ENCODE results near the gene KIF16B.
"Not testable (repeated sequence)": the region's sequence is repeated elsewhere in the genome, so short reads cannot be mapped to it uniquely, and the experiment has no call there.

KIF16B gene

DNA sequence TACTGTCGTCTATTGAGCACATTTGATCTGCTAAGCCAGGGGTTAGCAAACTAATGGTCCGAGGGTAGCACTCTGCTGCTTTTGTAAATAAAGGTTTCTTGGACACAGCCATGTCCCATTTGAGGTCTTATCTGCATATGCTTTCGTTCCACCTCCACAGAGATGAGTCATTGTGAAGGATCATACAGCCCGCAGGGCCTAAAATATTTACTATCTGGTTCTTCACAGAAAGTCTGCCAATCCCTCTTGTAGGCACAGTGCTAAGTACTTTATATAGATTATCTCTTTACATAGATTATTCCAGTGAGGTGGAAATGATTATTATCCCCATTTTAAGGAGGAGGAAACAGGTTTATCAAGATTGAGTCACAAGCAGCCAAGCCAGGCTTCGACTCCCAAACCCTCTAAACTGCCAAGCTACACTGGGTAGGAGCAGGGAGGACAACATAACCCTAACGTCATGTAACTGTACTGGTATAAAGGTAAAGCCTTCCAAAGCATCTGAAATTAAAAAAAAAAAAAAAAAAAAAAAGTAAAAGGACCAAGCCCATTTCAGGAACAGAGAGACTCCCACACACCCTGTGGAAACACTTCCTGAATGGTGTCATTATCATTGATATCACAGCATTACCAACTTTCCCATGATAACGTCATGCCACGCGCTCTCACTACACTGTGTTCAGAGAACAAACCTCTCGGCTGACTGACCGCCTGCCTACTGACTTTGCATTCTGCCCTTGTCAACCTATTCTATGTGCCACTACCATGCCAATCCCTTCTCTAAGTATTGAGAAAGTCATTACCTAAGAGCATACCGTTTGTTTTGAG lies 101.0 kb downstream of the KIF16B start:
- FAIRE-seq = no peak

DNA sequence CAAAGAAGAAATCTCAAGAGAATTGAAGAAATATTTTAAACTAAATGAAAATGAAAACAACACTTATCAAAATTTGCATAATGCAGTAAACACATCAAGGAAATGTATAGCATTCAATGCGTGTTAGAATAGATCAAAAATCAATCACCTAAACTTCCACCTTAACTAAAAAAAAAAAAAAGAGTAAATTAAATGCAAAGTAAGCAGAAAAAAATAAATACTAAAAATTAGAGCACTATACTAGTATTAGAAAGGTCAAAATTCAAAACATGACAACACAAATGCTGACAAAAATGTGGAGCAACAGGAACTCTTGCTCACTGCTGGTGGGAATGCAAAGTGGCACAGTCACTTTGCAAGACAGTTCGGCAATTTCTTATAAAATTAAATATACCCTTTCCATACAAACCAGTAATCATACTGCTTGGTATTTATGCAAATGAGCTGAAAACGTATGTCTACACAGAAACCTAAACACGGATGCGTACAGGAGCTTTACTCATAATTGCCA lies 103.8 kb downstream of the KIF16B start:
- no peak for FAIRE-seq

DNA sequence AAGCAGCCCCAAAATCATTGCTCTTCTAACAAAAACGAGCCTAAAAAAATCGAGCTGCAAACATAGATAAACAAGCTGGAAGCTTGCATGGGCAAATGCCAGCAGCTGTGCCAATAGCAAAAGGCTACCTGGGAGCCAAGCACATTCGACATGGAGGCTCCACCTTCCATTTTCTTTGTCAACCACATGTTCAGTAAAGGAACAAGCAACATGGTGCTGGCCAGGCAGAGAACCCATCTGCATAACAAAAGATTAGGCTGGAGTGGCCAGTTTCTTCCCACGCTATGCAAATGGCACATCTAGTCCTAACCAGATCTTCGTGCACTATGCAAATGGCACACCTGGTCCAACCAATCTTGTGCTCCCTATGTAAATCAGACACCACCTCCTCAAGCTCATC lies 110.5 kb downstream of the KIF16B start:
- no peak for FAIRE-seq

- FAIRE-seq = no peak
These were observed 114.1 kb downstream of the KIF16B start for GRCh38 chr20:16459019-16459700.

- no peak for FAIRE-seq
These were observed 115.7 kb downstream of the KIF16B start for GRCh38 chr20:16457514-16457913.

DNA sequence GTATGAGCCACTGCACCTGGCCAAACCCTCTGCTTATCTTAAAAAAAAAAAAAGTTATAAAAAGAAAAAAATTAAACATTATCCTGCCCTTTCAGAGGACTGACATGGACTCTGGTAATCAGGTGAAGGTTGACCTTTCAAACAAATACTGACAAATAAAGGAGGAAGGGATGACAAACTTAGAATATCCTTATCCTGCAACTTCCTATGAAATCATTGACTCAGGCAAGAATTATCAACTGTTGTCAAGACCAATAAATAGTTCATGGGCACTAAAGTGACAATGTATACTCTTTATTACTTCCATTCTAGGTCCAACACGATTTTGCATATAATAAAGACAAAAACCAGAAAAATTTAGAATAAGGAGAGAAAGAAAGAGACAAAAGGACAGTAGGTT lies 117.9 kb downstream of the KIF16B start:
- no peak for FAIRE-seq

- no peak for FAIRE-seq
These were observed 121.3 kb downstream of the KIF16B start for GRCh38 chr20:16451982-16452381.

DNA sequence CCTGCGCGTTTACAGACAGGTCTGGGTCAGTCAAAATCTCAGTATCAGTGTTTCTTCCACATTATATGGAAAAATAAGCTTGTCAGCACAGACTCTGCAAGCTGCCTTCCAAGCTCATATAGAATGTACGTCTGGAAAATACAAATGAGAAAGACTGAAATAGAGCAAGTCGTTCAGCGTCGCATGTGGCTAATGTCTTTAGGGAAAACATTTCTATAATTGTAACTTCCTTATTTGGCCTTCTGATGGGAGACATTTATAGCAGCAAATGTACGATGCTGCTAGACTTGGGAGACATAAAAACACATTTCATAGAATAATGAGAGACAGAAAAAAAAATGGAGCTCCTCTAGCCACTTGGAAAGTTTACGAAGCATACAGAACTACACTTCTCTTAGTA lies 122.2 kb downstream of the KIF16B start:
- FAIRE-seq = no peak

- no peak for FAIRE-seq
These were observed 126.3 kb downstream of the KIF16B start for GRCh38 chr20:16446991-16447390.

DNA sequence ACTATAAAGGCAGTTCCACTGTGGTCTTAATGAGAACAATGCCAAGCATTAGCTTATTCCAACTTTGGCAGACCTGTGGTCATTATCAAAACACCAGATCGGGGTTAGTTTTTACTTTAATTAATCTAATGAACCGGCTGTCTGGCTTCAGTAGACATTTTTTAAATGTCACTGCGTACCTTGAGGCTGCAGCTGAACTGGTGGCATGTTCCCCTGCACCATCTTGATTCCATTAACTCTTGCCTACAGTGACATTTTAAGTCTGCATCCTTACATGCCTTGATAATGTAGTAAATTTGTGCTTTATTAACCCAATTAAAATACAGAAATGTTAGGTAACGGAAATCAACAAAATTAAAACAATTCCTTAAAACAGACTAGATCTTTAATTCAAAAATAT lies 127.0 kb downstream of the KIF16B start:
- FAIRE-seq = no peak

- no peak for FAIRE-seq
These were observed 127.8 kb downstream of the KIF16B start for GRCh38 chr20:16445482-16445881.

DNA sequence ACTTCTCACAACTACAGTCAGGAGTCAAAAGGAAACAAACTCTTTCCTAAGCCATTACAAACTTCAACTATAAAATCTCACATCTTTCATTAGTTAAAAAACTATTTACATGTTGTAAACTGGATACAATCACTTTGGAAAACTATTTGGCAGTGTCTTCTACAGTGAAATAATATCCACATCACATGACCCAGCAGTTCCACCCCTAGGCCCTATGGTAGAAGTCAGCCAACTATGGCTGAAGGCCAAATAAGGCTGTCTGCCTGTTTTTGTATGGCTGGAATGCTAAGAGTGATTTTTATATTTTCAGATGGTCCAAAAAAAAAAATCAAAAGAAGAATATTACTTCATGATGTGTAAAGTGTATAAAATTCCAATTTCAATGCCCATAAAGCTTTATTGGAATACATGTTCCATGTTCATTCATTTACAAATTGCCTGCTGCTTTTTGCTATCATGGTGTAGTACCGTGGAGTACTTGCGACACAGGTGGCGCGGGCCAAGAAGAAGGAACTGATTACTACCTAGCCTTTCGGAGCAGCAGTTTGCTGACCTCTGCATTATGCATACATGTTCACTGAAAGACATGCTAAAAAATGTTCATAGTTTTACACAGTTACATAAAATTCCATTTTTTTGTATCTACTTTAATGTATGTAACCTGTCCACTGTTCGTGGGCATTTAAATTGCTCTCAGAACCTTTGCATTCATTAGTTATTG lies 129.0 kb downstream of the KIF16B start:
- FAIRE-seq = no peak

DNA sequence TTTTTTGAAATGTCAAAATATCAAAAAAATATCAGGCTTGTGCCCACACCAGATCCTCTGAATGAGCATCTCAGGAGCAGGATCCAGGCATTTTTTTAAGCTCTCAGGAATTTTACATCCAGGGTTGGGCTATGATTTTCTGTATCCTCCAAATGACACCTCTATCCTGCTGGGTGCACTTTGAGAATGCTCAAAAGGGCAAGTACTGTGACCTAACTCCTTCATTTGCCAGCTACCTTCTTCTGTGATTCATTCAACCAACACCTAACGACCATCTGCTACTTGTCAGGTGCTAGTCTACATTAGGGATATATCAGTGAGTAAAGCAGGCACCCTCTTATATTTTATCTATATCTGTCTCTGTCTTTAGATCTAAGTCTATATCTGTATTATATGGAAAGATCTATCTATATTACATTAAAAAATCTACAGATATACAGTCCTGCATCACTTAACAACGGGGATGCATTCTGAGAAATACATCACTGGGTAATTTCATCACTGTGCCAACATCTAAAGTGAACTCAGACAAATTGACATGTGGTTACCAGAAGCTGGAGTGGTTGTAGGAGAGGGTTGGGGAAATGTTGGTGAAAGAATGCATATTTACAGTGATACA lies 131.6 kb downstream of the KIF16B start:
- FAIRE-seq = no peak

GRCh38 chr20:16440686-16441085 lies 132.6 kb downstream of the KIF16B start:
- no peak for FAIRE-seq

- not testable (repeated sequence) for FAIRE-seq
These were observed 133.7 kb downstream of the KIF16B start for GRCh38 chr20:16439540-16439939.

DNA sequence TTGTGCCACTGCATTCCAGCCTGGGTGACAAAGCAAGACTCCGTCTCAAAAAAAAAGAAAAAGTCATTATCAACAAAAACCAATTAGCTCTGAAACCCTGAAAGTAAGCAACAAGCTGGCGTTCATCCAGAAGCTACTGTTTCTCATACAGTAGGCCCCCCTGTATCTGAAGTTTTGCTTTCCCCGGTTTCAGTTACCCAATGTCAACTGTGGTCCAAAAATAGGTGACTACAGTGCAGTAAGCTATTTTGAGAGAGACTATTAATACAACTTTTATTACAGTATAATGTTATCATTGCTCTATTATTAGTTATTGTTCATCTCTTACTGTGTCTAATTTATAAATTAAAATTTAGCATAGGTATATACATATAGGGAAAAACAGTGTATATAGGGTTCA lies 135.1 kb downstream of the KIF16B start:
- no peak for FAIRE-seq

GRCh38 chr20:16437387-16437996 lies 135.8 kb downstream of the KIF16B start:
- no peak for FAIRE-seq

- FAIRE-seq = peak; percentile 51
These were observed 139.1 kb downstream of the KIF16B start for GRCh38 chr20:16434062-16434664.

GRCh38 chr20:16433293-16433580 lies 140.0 kb downstream of the KIF16B start:
- FAIRE-seq = no peak

DNA sequence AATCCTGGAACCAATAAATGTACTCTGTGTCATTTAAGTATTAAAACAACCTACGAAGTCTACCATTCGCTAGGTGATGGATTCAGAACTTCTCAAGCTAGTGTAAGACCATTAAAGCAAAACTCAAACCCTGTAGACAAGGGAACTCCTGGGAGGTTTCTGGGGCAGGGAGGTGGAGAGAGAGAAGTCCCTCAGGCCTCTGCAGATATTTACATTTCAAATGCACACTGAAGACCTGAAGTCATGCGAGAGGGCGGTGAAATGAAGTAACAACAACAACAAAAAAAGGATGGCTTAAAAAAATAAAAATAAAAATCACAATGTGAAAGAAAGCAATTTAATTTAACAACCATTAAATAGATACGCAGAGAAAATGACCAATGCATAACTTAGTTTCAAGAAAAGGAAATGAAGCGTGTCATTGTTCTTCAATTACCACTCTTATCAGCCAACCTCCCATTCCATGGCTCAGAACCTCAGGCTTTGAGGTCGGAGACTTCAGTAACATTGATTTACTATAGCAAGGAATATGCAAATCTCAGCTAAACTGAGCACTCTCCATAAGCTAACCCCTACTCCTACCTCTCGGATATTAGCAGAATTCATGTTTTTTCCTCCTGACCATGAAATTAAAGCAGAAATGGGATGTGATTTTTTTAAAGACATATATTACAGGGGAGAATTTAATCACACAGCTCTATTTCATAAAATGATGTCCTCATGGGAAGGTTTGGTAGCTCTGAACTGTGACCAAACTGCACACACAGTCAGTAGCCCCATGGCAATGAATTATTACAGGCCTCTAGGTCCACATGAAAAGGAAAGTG lies 140.6 kb downstream of the KIF16B start:
- no peak for FAIRE-seq

GRCh38 chr20:16428112-16428511 lies 145.1 kb downstream of the KIF16B start:
- FAIRE-seq = no peak

DNA sequence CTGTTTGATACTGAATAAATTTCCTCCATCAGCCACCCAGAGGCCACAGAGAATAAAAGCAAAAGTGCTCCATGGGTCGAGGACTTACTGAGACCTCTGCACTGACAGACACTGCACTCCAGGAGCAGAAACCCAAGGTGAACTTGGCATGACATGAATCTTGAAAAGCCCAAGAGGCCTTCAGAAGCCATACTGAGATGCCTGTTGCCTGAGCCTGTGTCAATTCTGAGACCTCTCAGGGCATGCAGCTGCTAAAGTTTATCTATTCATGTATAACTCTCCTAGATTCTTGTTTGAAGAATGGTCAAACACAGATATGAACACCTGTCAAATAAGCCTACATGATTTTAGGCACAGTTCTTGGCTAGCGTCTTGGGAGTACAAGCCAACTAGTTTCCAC lies 145.7 kb downstream of the KIF16B start:
- no peak for FAIRE-seq
